Left renal pelvis (tissue), 4 donors: Measurements from ENCODE around the gene LRBA. TPM values are rescaled to one million over a fixed set of nuclear protein-coding genes. Genes with fewer than 3 reads are reported as not detected.
A peak's percentile ranks its signal among the peaks of the same experiment; 100 is the strongest.

Experiments used
- DNase-seq, 4 donors: peaks; one replicate each; pipeline ENCODE4 v3.0.0-alpha.2; 2013; ENCODE audit warnings: low read depth in 4 of 4, low spot score in 3 of 4
- polyA plus RNA-seq, 4 donors: library from polyadenylated mRNA; unstranded; fragments of 120-200 nt; gene quantifications; one replicate each; pipeline ENCODE4 v1.2.1, GENCODE V29; 2013; ENCODE audit not compliant: insufficient read length in 4 of 4

LRBA gene
- polyA plus RNA-seq, 4 donors: 25.9 to 75.8 (median 65.4) TPM

- no peak for DNase-seq
Measured at GRCh38 chr4:150817804-150818528, 197.1 kb downstream of the LRBA start.

GRCh38 chr4:150817017-150817416 is 198.1 kb downstream of the LRBA start:
- no peak for DNase-seq

GRCh38 chr4:150816491-150816890 is 198.6 kb downstream of the LRBA start:
- no peak for DNase-seq

- DNase-seq: no peak
Measured at GRCh38 chr4:150814873-150815272, 200.2 kb downstream of the LRBA start.

- no peak for DNase-seq
Measured at GRCh38 chr4:150805183-150806025, 209.7 kb downstream of the LRBA start.

GRCh38 chr4:150801833-150802232 is 213.3 kb downstream of the LRBA start:
- DNase-seq: no peak

GRCh38 chr4:150799207-150799606 is 215.9 kb downstream of the LRBA start:
- DNase-seq: no peak

- DNase-seq: no peak
Measured at GRCh38 chr4:150794706-150795105, 220.4 kb downstream of the LRBA start.

GRCh38 chr4:150789864-150790263 is 225.2 kb downstream of the LRBA start:
- no peak for DNase-seq

- no peak for DNase-seq
Measured at GRCh38 chr4:150784939-150785338, 230.1 kb downstream of the LRBA start.

- DNase-seq: no peak
Measured at GRCh38 chr4:150784305-150784704, 230.8 kb downstream of the LRBA start.

- DNase-seq: no peak
Measured at GRCh38 chr4:150782921-150783320, 232.2 kb downstream of the LRBA start.

GRCh38 chr4:150782311-150782710 is 232.8 kb downstream of the LRBA start:
- peak; percentile 3 to 15 (median 10) for DNase-seq

GRCh38 chr4:150781191-150781590 is 233.9 kb downstream of the LRBA start:
- DNase-seq: no peak

GRCh38 chr4:150779707-150780106 is 235.4 kb downstream of the LRBA start:
- DNase-seq: no peak

- no peak for DNase-seq
Measured at GRCh38 chr4:150773729-150774449, 241.2 kb downstream of the LRBA start.

- no peak for DNase-seq
Measured at GRCh38 chr4:150773032-150773431, 242.1 kb downstream of the LRBA start.

- DNase-seq: no peak
Measured at GRCh38 chr4:150771382-150771781, 243.7 kb downstream of the LRBA start.

GRCh38 chr4:150769845-150770244 is 245.2 kb downstream of the LRBA start:
- DNase-seq: no peak

GRCh38 chr4:150769248-150769647 is 245.8 kb downstream of the LRBA start:
- DNase-seq: no peak

GRCh38 chr4:150768497-150768896 is 246.6 kb downstream of the LRBA start:
- no peak for DNase-seq
